OCI-LY3 (cell line): ENCODE results near the gene PYGM.

Experiments
- CTCF ChIP-seq: fragments of 200-600, 300-600 bp; sonication (generic); IDR thresholded peaks from 2 replicates; pipeline ENCODE4 v1.5.1; 2014; ENCODE audit warnings: antibody characterized with exemption, low read length, low read depth
- EZH2phosphoT487 ChIP-seq: fragments of 200-600 bp; shearing (Covaris generic); IDR thresholded peaks from 2 replicates; pipeline ENCODE4 v1.6.1; 2018; ENCODE audit warnings: antibody characterized with exemption, mixed run types, low read depth

- no peak for TF ChIP-seq CTCF
- no peak for TF ChIP-seq EZH2phosphoT487
Measured at GRCh38 chr11:64764040-64764611, 4.4 kb upstream of the PYGM start.
